H1 (cell line): ENCODE measurements around the gene TSPAN17. TPM values are rescaled to one million over a fixed set of nuclear protein-coding genes. Genes with fewer than 3 reads are reported as not detected.

Experiments used
- CTCF ChIA-PET: fragments of 300-600 bp; sonication (Branson Sonifier 250); formaldehyde crosslinking; loops from one replicate; lab custom pipeline; 2021; ENCODE audit not compliant: partially characterized antibody; lab: Charles Lee
- POLR2A ChIA-PET: fragments of 300-600 bp; sonication (Branson Sonifier 250); formaldehyde crosslinking; loops from one replicate; lab custom pipeline; 2021; ENCODE audit warnings: inconsistent platforms; ENCODE audit not compliant: partially characterized antibody; lab: Charles Lee
- DNase-seq, 2 experiments: peaks; one replicate each; pipeline versions ENCODE4 v3.0.0 to v3.0.0-alpha.2; 2010 to 2022; ENCODE audit warnings: low spot score in 2 of 2, low read depth in 1 of 2, mixed read lengths in 1 of 2
- FAIRE-seq: peaks from 2 replicates; lab custom pipeline; 2011; peaks lifted over from hg19 to GRCh38; lab: Jason Lieb, UNC
- H2AFZ ChIP-seq: 2 replicates; pipeline ENCODE4 v1.8.1; 2012; ENCODE audit warnings: low read length, inconsistent platforms
- H2AK5ac ChIP-seq: 2 replicates; pipeline ENCODE4 v1.6.1; 2013; ENCODE audit warnings: low read depth, low read length
- H2BK120ac ChIP-seq: replicated peaks from 2 replicates; pipeline ENCODE3; 2013; ENCODE audit warnings: low read depth, low read length, inconsistent platforms
- H2BK12ac ChIP-seq: 2 replicates; pipeline ENCODE4 v1.6.1; 2013; ENCODE audit warnings: low read depth, low read length
- H2BK15ac ChIP-seq: 2 replicates; pipeline ENCODE4 v1.6.1; 2013; ENCODE audit warnings: low read length
- H2BK20ac ChIP-seq: 2 replicates; pipeline ENCODE4 v1.6.1; 2013; ENCODE audit warnings: low read length
- H2BK5ac ChIP-seq: 2 replicates; pipeline ENCODE4 v1.6.1; 2013; ENCODE audit warnings: low read depth, low read length
- H3K14ac ChIP-seq: 2 replicates; pipeline ENCODE4 v1.6.1; 2013; ENCODE audit warnings: inconsistent platforms; ENCODE audit not compliant: insufficient read length
- H3K18ac ChIP-seq: 2 replicates; pipeline ENCODE4 v1.6.1; 2013; ENCODE audit warnings: low read length; ENCODE audit errors: extremely low read depth
- H3K23ac ChIP-seq: 2 replicates; pipeline ENCODE4 v1.6.1; 2013; ENCODE audit warnings: inconsistent platforms; ENCODE audit not compliant: insufficient read length
- H3K23me2 ChIP-seq: 2 replicates; pipeline ENCODE4 v1.6.1; 2013; ENCODE audit warnings: low read depth, low read length
- H3K27ac ChIP-seq: 2 replicates; pipeline ENCODE4 v1.6.1; 2011; ENCODE audit warnings: low read depth, low read length, inconsistent platforms
- H3K27me3 ChIP-seq, 4 experiments: replicated peaks in 1 of 4; 1 replicate in 1 of 4; 2 replicates in 3 of 4; pipeline versions ENCODE4 v1.6.1 to v1.8.1; 2011 to 2013; ENCODE audit warnings: low read length in 3 of 4, mild to moderate bottlenecking in 3 of 4, inconsistent platforms in 2 of 4, mixed read lengths in 2 of 4, moderate library complexity in 1 of 4; ENCODE audit not compliant: control insufficient read depth in 3 of 4, insufficient read depth in 3 of 4; ENCODE audit errors: extremely low read depth in 1 of 4
- H3K36me3 ChIP-seq, 4 experiments: 2 replicates each; pipeline versions ENCODE4 v1.6.1 to v1.8.1; 2011 to 2013; ENCODE audit warnings: mild to moderate bottlenecking in 4 of 4, low read length in 3 of 4, moderate library complexity in 2 of 4, control low read depth in 1 of 4, inconsistent platforms in 1 of 4; ENCODE audit not compliant: insufficient read depth in 4 of 4, control insufficient read depth in 2 of 4
- H3K4ac ChIP-seq: replicated peaks from 2 replicates; pipeline ENCODE3; 2013; ENCODE audit warnings: low read length, low read depth, mixed read lengths, inconsistent platforms; ENCODE audit not compliant: insufficient read length
- H3K4me1 ChIP-seq, 4 experiments: replicated peaks in 1 of 4; 1 replicate in 1 of 4; 2 replicates in 3 of 4; pipeline versions ENCODE4 v1.6.1 to v1.8.1; 2011 to 2013; ENCODE audit warnings: low read length in 3 of 4, inconsistent platforms in 2 of 4, mixed read lengths in 1 of 4; ENCODE audit not compliant: insufficient read depth in 4 of 4, control insufficient read depth in 3 of 4
- H3K4me2 ChIP-seq, 2 experiments: 2 replicates each; pipeline versions ENCODE4 v1.6.1 to v1.8.1; 2011 to 2013; ENCODE audit warnings: low read depth in 2 of 2, low read length in 2 of 2, control low read depth in 1 of 2, inconsistent platforms in 1 of 2, mild to moderate bottlenecking in 1 of 2; ENCODE audit not compliant: insufficient read depth in 1 of 2
- H3K4me3 ChIP-seq, 4 experiments: fragments of 200-600, 300-600 bp in 1 of 4; sonication (generic), shearing (Covaris generic), sonication (Bioruptor Twin) in 1 of 4; 2 replicates each; pipeline versions ENCODE4 v1.5.1 to v1.8.1; 2011 to 2016; ENCODE audit warnings: low read length in 4 of 4, low read depth in 3 of 4, control low read depth in 2 of 4, inconsistent platforms in 2 of 4, mild to moderate bottlenecking in 2 of 4, mixed read lengths in 1 of 4, moderate library complexity in 1 of 4; ENCODE audit not compliant: insufficient read depth in 2 of 4; ENCODE audit errors: extremely low read depth in 1 of 4
- H3K56ac ChIP-seq: replicated peaks from 2 replicates; pipeline ENCODE3; 2013; ENCODE audit warnings: low read depth, mild to moderate bottlenecking, mixed read lengths, low read length, inconsistent platforms; ENCODE audit not compliant: insufficient read length
- H3K79me1 ChIP-seq: 2 replicates; pipeline ENCODE4 v1.6.1; 2013; ENCODE audit warnings: low read depth, low read length, control low read depth
- H3K79me2 ChIP-seq, 2 experiments: 2 replicates each; pipeline versions ENCODE4 v1.6.1 to v1.8.1; 2012 to 2013; ENCODE audit warnings: low read length in 2 of 2, mild to moderate bottlenecking in 2 of 2, inconsistent platforms in 1 of 2; ENCODE audit not compliant: insufficient read depth in 2 of 2, control insufficient read depth in 1 of 2
- H3K9ac ChIP-seq, 4 experiments: replicated peaks in 1 of 4; 1 replicate in 1 of 4; 2 replicates in 3 of 4; pipeline versions ENCODE4 v1.6.1 to v1.8.1; 2011 to 2013; ENCODE audit warnings: low read depth in 3 of 4, low read length in 3 of 4, control low read depth in 2 of 4, mild to moderate bottlenecking in 2 of 4, moderate library complexity in 2 of 4, inconsistent platforms in 1 of 4; ENCODE audit errors: extremely low read depth in 1 of 4
- H3K9me3 ChIP-seq, 2 experiments: 2 replicates each; pipeline versions ENCODE4 v1.6.1 to v1.8.1; 2012 to 2013; ENCODE audit warnings: mild to moderate bottlenecking in 2 of 2, moderate library complexity in 2 of 2, control low read depth in 1 of 2, inconsistent platforms in 1 of 2, low read depth in 1 of 2, low read length in 1 of 2, mixed read lengths in 1 of 2; ENCODE audit not compliant: insufficient read depth in 2 of 2
- H4K20me1 ChIP-seq, 2 experiments: replicated peaks in 1 of 2; 2 replicates each; pipeline versions ENCODE3 to v1.8.1; 2011 to 2013; ENCODE audit warnings: inconsistent platforms in 2 of 2, low read length in 2 of 2, mild to moderate bottlenecking in 1 of 2; ENCODE audit not compliant: insufficient read depth in 2 of 2, control insufficient read depth in 1 of 2
- H4K5ac ChIP-seq: 2 replicates; pipeline ENCODE4 v1.6.1; 2013; ENCODE audit warnings: low read length, low read depth, mixed read lengths, inconsistent platforms; ENCODE audit not compliant: insufficient read length
- H4K8ac ChIP-seq: 2 replicates; pipeline ENCODE4 v1.8.0; 2013; ENCODE audit warnings: mild to moderate bottlenecking, moderate library complexity, low read length, inconsistent platforms; ENCODE audit not compliant: insufficient read depth; ENCODE audit errors: extremely low read depth
- H4K91ac ChIP-seq: replicated peaks from 2 replicates; pipeline ENCODE3; 2013; ENCODE audit warnings: low read length, mixed read lengths, inconsistent platforms; ENCODE audit not compliant: insufficient read length
- BRCA1 ChIP-seq: IDR thresholded peaks from 2 replicates; pipeline ENCODE4 v1.6.1; 2012; ENCODE audit warnings: low read depth, low read length, improper control_type of control experiment
- CHD2 ChIP-seq: IDR thresholded peaks from 2 replicates; pipeline ENCODE4 v1.6.1; 2012; ENCODE audit warnings: low read length, improper control_type of control experiment
- HDAC6 ChIP-seq: IDR thresholded peaks from one replicate; pipeline ENCODE4 v1.7.1; 2012; ENCODE audit warnings: low read depth, mild to moderate bottlenecking, inconsistent platforms, low read length, moderate library complexity
- KDM1A ChIP-seq: fragments of 200-600, 300-600 bp; sonication (generic); IDR thresholded peaks from 2 replicates; pipeline ENCODE4 v1.7.1; 2016; ENCODE audit warnings: mild to moderate bottlenecking, low read length, borderline replicate concordance
- PHF8 ChIP-seq: fragments of 200-600 bp; sonication (generic); conservative IDR thresholded peaks from 2 replicates; pipeline ENCODE4 v1.7.1; 2012; ENCODE audit warnings: low read depth, mild to moderate bottlenecking, inconsistent platforms, low read length, moderate library complexity
- POLR2AphosphoS5 ChIP-seq: IDR thresholded peaks from 2 replicates; pipeline ENCODE4 v1.6.1; 2011; ENCODE audit warnings: low read depth, low read length
- TAF1 ChIP-seq: IDR thresholded peaks from 2 replicates; pipeline ENCODE4 v1.6.1; 2011; ENCODE audit warnings: mild to moderate bottlenecking, low read depth, low read length
- TBP ChIP-seq: IDR thresholded peaks from 2 replicates; pipeline ENCODE4 v1.6.1; 2011; ENCODE audit warnings: low read depth, low read length, improper control_type of control experiment
- ZNF274 ChIP-seq: IDR thresholded peaks from 2 replicates; pipeline ENCODE4 v1.7.0; 2012; ENCODE audit warnings: low read length, borderline replicate concordance; ENCODE audit errors: extremely low read depth
- WGBS, 2 experiments: shearing (Covaris generic) in 1 of 2; methylation state at CpG; one replicate each; pipeline versions ENCODE4 v1.1.6 to v1.1.7; 2013 to 2015; ENCODE audit warnings: low lambda C conversion rate in 2 of 2, mixed read lengths in 2 of 2, inconsistent platforms in 1 of 2, low coverage in 1 of 2, missing lambda C conversion rate in 1 of 2; ENCODE audit not compliant: insufficient replicate concordance in 2 of 2, insufficient coverage in 1 of 2, insufficient read length in 1 of 2; ENCODE audit errors: extremely low coverage in 1 of 2, missing lambda C conversion rate in 1 of 2; 5-methylcytosine and 5-hydroxymethylcytosine counted together
- polyA plus RNA-seq, 7 experiments: library from polyadenylated mRNA; depleted of rRNA in 3 of 7; stranded (reverse) in 5 of 7; unstranded in 2 of 7; fragments of >200 nt in 5 of 7; fragments of 200-250 nt in 2 of 7; gene quantifications; 1 replicate in 5 of 7; 2 replicates in 1 of 7; 4 replicates in 1 of 7; pipeline versions ENCODE4 v1.2.1 to v1.2.3, GENCODE V29; 2011 to 2013; ENCODE audit warnings: missing spikeins in 2 of 7, mixed read lengths in 2 of 7
- total RNA-seq: library from RNA; stranded (reverse); fragmentation: NEBNext Ultra II Directional; extraction: Animal tissue kit (Norgen Biotek cat#: 25700); gene quantifications from 2 replicates; pipeline ENCODE4 v1.2.1, GENCODE V29; 2021
- TF ChIP-seq, protein P1 (sequence below): IDR thresholded peaks from 2 replicates; pipeline ENCODE4 v1.6.1; 2012; ENCODE audit warnings: inconsistent platforms

The TSPAN17 gene
- total and polyA plus RNA-seq, 2 of the 8 experiments (the other 6 are each of a cell fraction or from before 2014, with no cell fraction given) = 41.5 to 53.7 TPM

DNA sequence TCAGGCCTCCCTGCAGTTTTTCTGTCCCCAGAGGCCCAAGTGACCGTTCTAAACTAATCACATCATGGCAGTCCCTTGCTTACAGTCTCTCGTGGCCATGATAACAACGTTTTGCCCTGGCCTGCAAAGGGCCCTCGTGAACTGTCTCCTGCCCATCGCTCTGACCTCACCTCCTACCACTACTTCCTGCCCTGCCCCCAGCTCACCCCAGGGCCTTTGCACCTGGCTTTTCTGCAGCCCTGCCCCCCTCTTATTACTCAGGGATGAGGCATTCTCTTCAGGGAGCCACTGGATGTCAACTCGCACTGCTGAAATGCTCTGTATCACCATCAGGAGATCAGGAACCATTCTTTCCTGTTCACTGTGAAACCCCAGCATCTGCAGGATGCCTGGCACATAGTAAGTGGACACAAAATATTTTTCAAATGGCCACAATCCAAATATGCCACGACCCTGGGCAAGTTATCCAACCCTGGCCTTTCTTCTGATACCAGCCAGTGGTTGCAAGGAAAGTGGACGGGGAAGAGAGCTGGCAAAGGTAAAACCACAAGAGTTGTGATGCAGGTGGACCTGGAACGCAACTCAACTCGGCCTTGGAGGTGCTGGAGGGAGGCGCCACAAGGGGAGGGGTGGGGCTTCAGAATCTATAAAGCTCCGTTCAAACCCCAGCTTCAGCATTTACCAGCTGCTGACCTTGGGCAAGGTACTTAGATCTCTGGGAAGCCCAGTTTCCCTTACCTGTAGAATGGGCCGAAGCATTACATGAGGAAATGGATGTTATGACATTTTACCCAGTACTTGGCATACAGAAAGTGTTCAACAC lies 18.7 kb upstream of the TSPAN17 start:
- CTCF ChIA-PET = interaction anchor here (0.8 kb wide), 1 partner anchor 55 kb away, joined by 4 read pairs; no protein-coding TSS in a partner anchor

More for the DNA sequence above, 18.7 kb upstream of the TSPAN17 start:
- Histone ChIP-seq H3K36me3 (no peaks in the 10 kb centered on the region), H2BK12ac (no peak overlapping the region), H3K4me2 (peak overlapping the region; percentile 89 to 100; a peak in 3 of 4 replicates), H2BK15ac (no peak overlapping the region), H3K9ac (no peak overlapping the region), H3K27ac (no peak overlapping the region), H3K4me1 (peaks cover 7 to 30% (median 11%) of the 10 kb centered on the region in 4 experiments), H3K79me2 (no peaks in the 10 kb centered on the region), H4K91ac (no peak overlapping the region), H3K27me3 (peaks cover 3 to 40% (median 34%) of the 10 kb centered on the region in 4 experiments), H2AK5ac (no peak overlapping the region), H3K23me2 (peaks cover 16% of the 10 kb centered on the region), H3K9me3 (no peaks in the 10 kb centered on the region), H4K20me1 (peaks cover 0 to 4% of the 10 kb centered on the region in 2 experiments), H3K14ac (no peak overlapping the region), H4K5ac (no peak overlapping the region), H3K56ac (no peak overlapping the region), H2BK120ac (no peak overlapping the region), H3K4me3 (peak overlapping the region; percentile 81 to 89 (median 84); a peak in 4 of 8 replicates), H3K4ac (no peak overlapping the region), H2AFZ (no peak overlapping the region), H2BK20ac (no peak overlapping the region; the same call in 1 of the 2 replicates), H3K18ac (no peak overlapping the region), H4K8ac (no peak overlapping the region), H3K23ac (no peak overlapping the region), H3K79me1 (no peaks in the 10 kb centered on the region), H2BK5ac (no peak overlapping the region)
- 65% methylated on average over 13 of the region's 13 CpGs; no CpG with 5 or more reads in 1 of the 2 experiments for WGBS, 2 experiments
- FAIRE-seq (no peak), DNase-seq (no peak)
- no peak for TF ChIP-seq BRCA1
- no peak for TF ChIP-seq HDAC6
- no peak for TF ChIP-seq CHD2
- TF ChIP-seq TBP = peak; percentile 19; the same call in 1 of the 2 replicates
- no peak for TF ChIP-seq PHF8
- no peak for TF ChIP-seq TAF1
- TF ChIP-seq ZNF274 = no peak
- 0 out of 2 replicates have a peak, but pooled peaks have one; percentile 37 for TF ChIP-seq KDM1A
- TF ChIP-seq, protein P1, sequence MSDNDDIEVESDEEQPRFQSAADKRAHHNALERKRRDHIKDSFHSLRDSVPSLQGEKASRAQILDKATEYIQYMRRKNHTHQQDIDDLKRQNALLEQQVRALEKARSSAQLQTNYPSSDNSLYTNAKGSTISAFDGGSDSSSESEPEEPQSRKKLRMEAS = no peak
- no peak for TF ChIP-seq POLR2AphosphoS5
- POLR2A ChIA-PET = interaction anchor here (1.0 to 2.7 kb wide), 6 partner anchors 8 to 92 kb away, joined by 3 to 19 read pairs (median 3); partner anchors contain the start of gene RNF44
